Measurements from ENCODE around the gene SORBS1. TPM values are rescaled to one million over a fixed set of nuclear protein-coding genes. Genes with fewer than 3 reads are reported as not detected.

Gene SORBS1
- total RNA-seq, 1 donor from 2014 or later, result 416 TPM

DNA sequence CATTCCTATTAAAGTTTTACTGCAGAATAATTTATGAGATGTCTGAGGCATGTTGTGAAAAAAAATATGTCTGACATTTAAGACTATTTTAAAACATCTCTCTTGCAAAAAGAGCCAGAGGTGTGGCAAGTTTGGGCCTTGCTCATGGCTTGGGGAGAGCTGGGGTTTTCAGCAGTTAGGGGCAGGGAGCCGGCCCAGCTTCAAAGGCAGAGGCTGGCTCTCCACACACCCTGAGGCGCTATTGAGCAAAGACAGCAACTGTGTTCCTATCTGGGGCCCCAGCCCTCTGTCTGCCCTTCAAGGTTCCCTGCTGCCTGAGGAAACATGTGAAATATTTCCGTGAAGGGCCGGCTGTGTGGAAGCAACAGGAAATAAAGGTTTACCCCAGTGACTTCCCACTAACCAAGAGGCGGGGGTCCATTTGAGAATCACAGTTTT is 94.0 kb downstream of the SORBS1 start:
- Histone ChIP-seq H3K9me3 (no peaks in the 10 kb centered on the region), H3K4me3 (no peak overlapping the region), H3K27ac (peak overlapping the region; percentile 93 to 95), H3K27me3 (no peaks in the 10 kb centered on the region), H3K4me1 (peaks cover 12 to 93% of the 10 kb centered on the region in 2 donors), H3K36me3 (peaks cover 7 to 14% of the 10 kb centered on the region in 2 donors)
- intact Hi-C loops (cut with DNase I), result no loop called here
- TF ChIP-seq, protein P1, sequence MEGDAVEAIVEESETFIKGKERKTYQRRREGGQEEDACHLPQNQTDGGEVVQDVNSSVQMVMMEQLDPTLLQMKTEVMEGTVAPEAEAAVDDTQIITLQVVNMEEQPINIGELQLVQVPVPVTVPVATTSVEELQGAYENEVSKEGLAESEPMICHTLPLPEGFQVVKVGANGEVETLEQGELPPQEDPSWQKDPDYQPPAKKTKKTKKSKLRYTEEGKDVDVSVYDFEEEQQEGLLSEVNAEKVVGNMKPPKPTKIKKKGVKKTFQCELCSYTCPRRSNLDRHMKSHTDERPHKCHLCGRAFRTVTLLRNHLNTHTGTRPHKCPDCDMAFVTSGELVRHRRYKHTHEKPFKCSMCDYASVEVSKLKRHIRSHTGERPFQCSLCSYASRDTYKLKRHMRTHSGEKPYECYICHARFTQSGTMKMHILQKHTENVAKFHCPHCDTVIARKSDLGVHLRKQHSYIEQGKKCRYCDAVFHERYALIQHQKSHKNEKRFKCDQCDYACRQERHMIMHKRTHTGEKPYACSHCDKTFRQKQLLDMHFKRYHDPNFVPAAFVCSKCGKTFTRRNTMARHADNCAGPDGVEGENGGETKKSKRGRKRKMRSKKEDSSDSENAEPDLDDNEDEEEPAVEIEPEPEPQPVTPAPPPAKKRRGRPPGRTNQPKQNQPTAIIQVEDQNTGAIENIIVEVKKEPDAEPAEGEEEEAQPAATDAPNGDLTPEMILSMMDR (IDR thresholded peaks at IDR 0.05), result no peak
- DNase-seq (ENCODE audit: low spot score in 2 of 2), result peak in 1 of 2 donors; percentile 82

DNA sequence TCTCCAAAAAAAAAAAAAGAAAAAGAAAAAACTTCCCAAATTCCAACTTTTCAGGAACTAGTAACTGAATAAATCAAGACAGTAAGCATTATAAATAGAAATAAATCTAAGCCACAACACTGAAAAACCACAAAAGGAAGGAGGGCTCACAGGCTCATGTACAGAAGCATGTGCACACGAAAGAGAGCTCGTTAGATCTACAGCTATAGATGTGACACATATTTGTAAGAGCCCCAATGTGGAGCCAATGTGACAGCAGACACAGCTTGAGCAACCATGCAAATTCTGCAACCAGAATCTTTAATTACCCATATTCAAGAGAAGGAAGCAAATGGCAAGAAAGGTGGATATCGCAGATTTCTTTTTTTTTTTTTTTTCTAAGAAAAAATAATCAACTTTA is 94.7 kb downstream of the SORBS1 start:
- Histone ChIP-seq H3K27me3 (no peaks in the 10 kb centered on the region), H3K27ac (peak overlapping the region; percentile 93 to 95), H3K9me3 (no peaks in the 10 kb centered on the region), H3K36me3 (peaks cover 2 to 7% of the 10 kb centered on the region in 2 donors), H3K4me1 (peaks cover 16 to 93% of the 10 kb centered on the region in 2 donors), H3K4me3 (peak overlapping the region in 1 of 2 donors; percentile 9)
- TF ChIP-seq, protein P1 (IDR thresholded peaks at IDR 0.05), result no peak
- intact Hi-C loops (cut with DNase I), result no loop called here
- peak in 1 of 2 donors; percentile 53 for DNase-seq (ENCODE audit: low spot score in 2 of 2)

DNA sequence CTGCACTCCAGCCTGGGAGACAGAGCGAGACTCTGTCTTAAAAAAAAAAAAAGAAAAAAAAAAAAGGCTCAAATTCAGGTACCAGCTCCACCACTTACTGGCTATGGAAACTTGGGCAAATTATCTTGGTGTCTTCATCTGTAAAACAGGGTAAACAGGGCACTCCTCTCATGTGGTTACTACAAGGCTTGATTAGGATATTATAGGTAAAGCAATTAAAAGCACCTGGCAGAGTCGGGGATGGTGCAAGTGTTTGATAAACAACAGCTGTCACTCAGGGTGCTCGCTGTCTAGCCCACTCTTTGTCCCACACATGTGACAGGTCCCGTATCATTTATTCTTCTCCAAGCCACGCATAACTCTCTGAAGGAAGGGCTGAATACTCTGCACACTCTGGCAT is 96.9 kb downstream of the SORBS1 start:
- no peak for DNase-seq (ENCODE audit: low spot score in 2 of 2)
- peak overlapping the region; percentile 93 to 95 for H3K27ac ChIP-seq
- no peaks in the 10 kb centered on the region for H3K27me3 ChIP-seq
- peaks cover 22 to 89% of the 10 kb centered on the region in 2 donors for H3K4me1 ChIP-seq
- H3K36me3 ChIP-seq, result peaks cover 7 to 8% of the 10 kb centered on the region in 2 donors
- no peaks in the 10 kb centered on the region for H3K9me3 ChIP-seq
- no peak overlapping the region for H3K4me3 ChIP-seq
- intact Hi-C loops (cut with DNase I), result no loop called here
- TF ChIP-seq, protein P1 (IDR thresholded peaks at IDR 0.05), result no peak

DNA sequence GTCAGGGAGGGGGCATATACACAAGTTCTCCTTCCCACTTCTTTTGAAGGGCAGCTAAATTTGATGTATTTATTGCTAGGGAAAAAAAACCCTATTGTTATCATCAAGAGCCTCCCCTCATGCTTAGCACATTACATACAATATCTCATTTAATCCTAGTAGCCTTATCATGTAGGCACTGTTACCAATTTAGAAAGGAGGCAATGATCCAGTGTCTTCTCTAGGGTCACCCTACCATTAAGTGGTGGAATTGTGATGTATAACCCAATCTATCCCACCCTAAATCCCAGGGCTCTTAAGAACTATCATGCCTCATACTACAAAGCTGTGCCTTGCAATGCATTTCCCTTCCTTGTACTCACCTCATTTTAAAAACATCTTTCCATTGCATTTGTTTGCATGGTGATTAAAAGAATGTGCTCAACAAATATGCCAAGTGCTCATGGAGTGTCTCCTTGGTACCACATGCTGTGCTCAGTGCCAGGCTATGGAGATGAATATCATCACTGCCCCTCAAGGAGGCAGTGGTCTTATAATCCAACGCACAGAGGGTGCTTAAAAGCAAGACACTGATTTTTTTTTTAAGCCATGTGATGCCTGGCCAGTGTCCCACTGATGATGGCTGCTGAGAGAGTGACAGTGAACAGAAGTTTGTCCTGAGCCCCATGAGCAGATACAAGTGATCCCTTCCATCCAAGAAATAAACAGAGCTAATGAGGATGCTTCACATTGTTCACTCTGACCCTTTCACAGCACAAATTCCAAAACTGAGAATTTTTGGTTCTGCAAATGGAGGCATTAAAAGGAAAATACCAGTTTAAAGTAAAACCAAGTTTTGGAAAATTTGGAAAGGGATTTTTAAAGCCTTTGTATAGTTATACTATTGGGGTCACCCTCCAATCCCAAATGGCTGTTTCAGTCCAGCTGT is 98.2 kb downstream of the SORBS1 start:
- H3K36me3 ChIP-seq, result peaks cover 9 to 12% of the 10 kb centered on the region in 2 donors
- TF ChIP-seq, protein P1 (IDR thresholded peaks at IDR 0.05), result no peak
- H3K9me3 ChIP-seq, result no peaks in the 10 kb centered on the region
- no peak overlapping the region for H3K4me3 ChIP-seq
- no peak for DNase-seq (ENCODE audit: low spot score in 2 of 2)
- peaks cover 17 to 87% of the 10 kb centered on the region in 2 donors for H3K4me1 ChIP-seq
- intact Hi-C loops (cut with DNase I), result no loop called here
- no peaks in the 10 kb centered on the region for H3K27me3 ChIP-seq
- peak overlapping the region; percentile 93 to 95 for H3K27ac ChIP-seq

DNA sequence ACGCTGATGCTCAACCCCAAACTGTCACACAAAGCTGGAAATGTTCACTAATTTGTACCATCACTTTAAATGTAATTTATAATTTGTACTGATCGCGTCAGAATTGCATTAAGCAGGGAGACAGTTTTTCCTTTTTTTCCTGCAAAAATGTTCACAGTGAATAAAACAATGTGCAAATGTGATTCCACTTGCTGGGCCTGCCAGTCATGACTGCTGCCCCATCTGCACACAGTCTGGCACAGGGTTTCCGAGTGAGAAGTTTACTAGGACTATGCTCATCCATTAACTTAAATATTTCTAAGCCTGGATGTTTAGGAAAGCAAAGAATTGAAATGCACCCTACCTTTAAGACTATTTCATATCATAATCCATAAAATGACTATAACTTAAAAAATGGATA is 99.6 kb downstream of the SORBS1 start:
- intact Hi-C loops (cut with DNase I), result no loop called here
- H3K27ac ChIP-seq, result peak overlapping the region; percentile 24 to 93
- TF ChIP-seq, protein P1 (IDR thresholded peaks at IDR 0.05), result no peak

More for the DNA sequence above, 99.6 kb downstream of the SORBS1 start:
- H3K4me3 ChIP-seq, result no peak overlapping the region
- H3K9me3 ChIP-seq, result no peaks in the 10 kb centered on the region
- DNase-seq (ENCODE audit: low spot score in 2 of 2), result peak in 1 of 2 donors; percentile 21
- H3K36me3 ChIP-seq, result peaks cover 12 to 19% of the 10 kb centered on the region in 2 donors
- peaks cover 23 to 89% of the 10 kb centered on the region in 2 donors for H3K4me1 ChIP-seq
- H3K27me3 ChIP-seq, result no peaks in the 10 kb centered on the region

Measured in ascending aorta (tissue), 2 donors.